B cell (primary cell): ENCODE measurements around the gene ZNF160. TPM values are rescaled to one million over a fixed set of nuclear protein-coding genes. Genes with fewer than 3 reads are reported as not detected.
"Not testable (repeated sequence)": the region's sequence is repeated elsewhere in the genome, so short reads cannot be mapped to it uniquely, and the experiment has no call there.

Experiments used
- ATAC-seq: fragments of 200-7000 bp; cut with Tn5 transposase; one replicate; pipeline ENCODE4 v1.10.0; 2021; ENCODE audit warnings: low read depth, mild to moderate bottlenecking, moderate number of reproducible peaks, moderate library complexity
- CTCF ChIA-PET: fragments of 350-600 bp; sonication (Branson Sonifier 250); formaldehyde crosslinking; loops from one replicate; lab custom pipeline; 2021; ENCODE audit warnings: antibody characterized with exemption, inconsistent platforms; lab: Charles Lee
- POLR2A ChIA-PET: fragments of 350-600 bp; sonication (Branson Sonifier 250); formaldehyde crosslinking; loops from one replicate; lab custom pipeline; 2021; ENCODE audit warnings: antibody characterized with exemption; lab: Charles Lee
- DNase-seq: peaks from one replicate; pipeline ENCODE4 v3.0.0; 2013
- H2AFZ ChIP-seq: 2 replicates; pipeline ENCODE4 v1.6.1; 2012; ENCODE audit warnings: mild to moderate bottlenecking, low read depth, low read length; ENCODE audit not compliant: insufficient read depth, poor library complexity, severe bottlenecking
- H3K27ac ChIP-seq, 2 donors: 1 replicate in 1 of 2; 2 replicates in 1 of 2; pipeline ENCODE4 v1.5.1; 2012 to 2013; ENCODE audit warnings: low read length in 2 of 2, mild to moderate bottlenecking in 2 of 2, moderate library complexity in 1 of 2
- H3K27me3 ChIP-seq, 4 experiments: fragments of 200-600 bp in 1 of 4; sonication (generic) in 1 of 4; replicated peaks in 1 of 4; 1 replicate in 2 of 4; 2 replicates in 2 of 4; pipeline versions ENCODE4 v1.6.1 to v1.7.0; 2013 to 2016; ENCODE audit warnings: low read length in 3 of 4, mild to moderate bottlenecking in 2 of 4, mixed read lengths in 1 of 4, moderate library complexity in 1 of 4; ENCODE audit not compliant: insufficient read depth in 4 of 4, control insufficient read depth in 3 of 4; ENCODE audit errors: control extremely low read depth in 1 of 4
- H3K36me3 ChIP-seq, 2 experiments: replicated peaks in 1 of 2; 1 replicate in 1 of 2; 2 replicates in 1 of 2; pipeline versions ENCODE4 v1.6.1 to v1.7.1; 2013; ENCODE audit warnings: low read length in 1 of 2; ENCODE audit not compliant: insufficient read depth in 2 of 2, control insufficient read depth in 1 of 2; ENCODE audit errors: control extremely low read depth in 1 of 2, extremely low read depth in 1 of 2
- H3K4me1 ChIP-seq, 2 donors: fragments of 200-600 bp in 1 of 2; sonication (generic) in 1 of 2; 1 replicate in 1 of 2; 2 replicates in 1 of 2; pipeline versions ENCODE4 v1.5.1 to v1.6.1; 2013 to 2017; ENCODE audit warnings: low read length in 2 of 2; ENCODE audit not compliant: control insufficient read depth in 2 of 2, insufficient read depth in 2 of 2
- H3K4me2 ChIP-seq: replicated peaks from 2 replicates; pipeline ENCODE3; 2012; ENCODE audit warnings: mild to moderate bottlenecking, low read depth, low read length; ENCODE audit not compliant: poor library complexity, severe bottlenecking
- H3K4me3 ChIP-seq, 5 experiments: fragments of 200-600 bp in 1 of 5; sonication (generic) in 1 of 5; 1 replicate in 3 of 5; 2 replicates in 2 of 5; pipeline versions ENCODE4 v1.5.1 to v1.7.0; 2011 to 2016; ENCODE audit warnings: low read length in 4 of 5, mild to moderate bottlenecking in 4 of 5, low read depth in 2 of 5, control low read depth in 1 of 5, moderate library complexity in 1 of 5; ENCODE audit not compliant: insufficient read depth in 1 of 5; ENCODE audit errors: control extremely low read depth in 1 of 5, extremely low read depth in 1 of 5
- H3K79me2 ChIP-seq: fragments of 200-600 bp; sonication (generic); one replicate; pipeline ENCODE4 v1.6.0; 2016; ENCODE audit warnings: low read length; ENCODE audit not compliant: control insufficient read depth, insufficient read depth
- H3K9ac ChIP-seq: fragments of 200-600 bp; sonication (generic); 2 replicates; pipeline ENCODE4 v1.6.1; 2017; ENCODE audit warnings: mild to moderate bottlenecking, low read length, moderate library complexity
- H3K9me3 ChIP-seq, 3 donors: one replicate each; pipeline versions ENCODE4 v1.6.1 to v1.7.1; 2013; ENCODE audit warnings: low read length in 2 of 3; ENCODE audit not compliant: control insufficient read depth in 2 of 3, insufficient read depth in 1 of 3; ENCODE audit errors: control extremely low read depth in 1 of 3
- H4K20me1 ChIP-seq: 2 replicates; pipeline ENCODE4 v1.6.0; 2012; ENCODE audit warnings: mild to moderate bottlenecking, low read length; ENCODE audit not compliant: insufficient read depth, control insufficient read depth, poor library complexity, severe bottlenecking
- H3K27ac Mint-ChIP-seq: one replicate; pipeline ENCODE4 v1.8.0; 2021; ENCODE audit warnings: mixed read lengths
- H3K27me3 Mint-ChIP-seq: one replicate; pipeline ENCODE4 v1.8.0; 2021; ENCODE audit warnings: mixed read lengths
- H3K4me1 Mint-ChIP-seq: one replicate; pipeline ENCODE4 v1.8.0; 2021; ENCODE audit warnings: mixed read lengths
- H3K4me3 Mint-ChIP-seq: one replicate; pipeline ENCODE4 v1.8.0; 2021; ENCODE audit warnings: mixed read lengths
- H3K9me3 Mint-ChIP-seq: one replicate; pipeline ENCODE4 v1.8.0; 2022; ENCODE audit warnings: mixed read lengths; ENCODE audit not compliant: insufficient read depth
- WGBS: methylation state at CpG from one replicate; pipeline ENCODE4 v1.1.5; 2013; ENCODE audit warnings: missing lambda C conversion rate; ENCODE audit not compliant: insufficient coverage; 5-methylcytosine and 5-hydroxymethylcytosine counted together
- intact Hi-C: fragments of 100-400 bp; cut with micrococcal nuclease; formaldehyde crosslinking; loops from one replicate; pipeline ENCODE4 v1.10.0; 2022
- polyA plus RNA-seq: library from polyadenylated mRNA; depleted of rRNA; stranded (reverse); fragments of >200 nt; gene quantifications from 2 replicates; pipeline ENCODE4 v1.2.3, GENCODE V29; 2012
- total RNA-seq, 2 donors: library from RNA; stranded (reverse); fragments of 120-200 nt in 1 of 2; gene quantifications; 1 replicate in 1 of 2; 2 replicates in 1 of 2; pipeline versions ENCODE4 v1.2.3 to v1.2.4, GENCODE V29; 2013 to 2022

The ZNF160 gene
- total and polyA plus RNA-seq, 2 donors (not counting 1 experiment from before 2014, with no cell fraction given) = 49.9 to 87.8 TPM

GRCh38 chr19:53096982-53097690 is 6.1 kb downstream of the ZNF160 start:
- peaks cover 28% of the 10 kb centered on the region for H3K4me1 Mint-ChIP-seq
- H3K4me3 ChIP-seq, POLR2A ChIA-PET, CTCF ChIA-PET, H3K9me3 Mint-ChIP-seq, H2AFZ ChIP-seq, DNase-seq, H3K27me3 ChIP-seq, H3K27me3 Mint-ChIP-seq, H3K4me3 Mint-ChIP-seq, H3K4me2 ChIP-seq, H3K27ac ChIP-seq, intact Hi-C loops, ATAC-seq, H3K27ac Mint-ChIP-seq, H3K4me1 ChIP-seq, H3K9me3 ChIP-seq, H3K9ac ChIP-seq: not testable (repeated sequence)
- 100% methylated on average over 2 of the region's 10 CpGs for WGBS
- Histone ChIP-seq H4K20me1 (peaks cover 57% of the 10 kb centered on the region), H3K79me2 (peaks cover 70% of the 10 kb centered on the region), H3K36me3 (peaks cover 4 to 24% of the 10 kb centered on the region in 2 experiments)

- peaks cover 65% of the 10 kb centered on the region for H3K79me2 ChIP-seq
- H4K20me1 ChIP-seq = peaks cover 57% of the 10 kb centered on the region
- H3K27ac Mint-ChIP-seq, intact Hi-C loops, H2AFZ ChIP-seq, ATAC-seq, H3K4me3 Mint-ChIP-seq, H3K9me3 ChIP-seq, H3K9ac ChIP-seq, H3K27me3 ChIP-seq, H3K27ac ChIP-seq, H3K4me3 ChIP-seq, H3K4me1 ChIP-seq, POLR2A ChIA-PET, H3K9me3 Mint-ChIP-seq, H3K4me2 ChIP-seq, DNase-seq, CTCF ChIA-PET, H3K27me3 Mint-ChIP-seq: not testable (repeated sequence)
- WGBS = no CpG with 5 or more reads among the region's 6 CpGs
- peaks cover 4 to 24% of the 10 kb centered on the region in 2 experiments for H3K36me3 ChIP-seq
- H3K4me1 Mint-ChIP-seq = peaks cover 23% of the 10 kb centered on the region
These were observed 6.6 kb downstream of the ZNF160 start for GRCh38 chr19:53096579-53096978.
